ENCODE data around the gene MCEMP1. TPM values are rescaled to one million over a fixed set of nuclear protein-coding genes. Genes with fewer than 3 reads are reported as not detected.

Gene MCEMP1
- total and polyA plus RNA-seq, 2 of the 13 experiments (the other 11 are each of a cell fraction or from before 2014, with no cell fraction given): not detected

DNA sequence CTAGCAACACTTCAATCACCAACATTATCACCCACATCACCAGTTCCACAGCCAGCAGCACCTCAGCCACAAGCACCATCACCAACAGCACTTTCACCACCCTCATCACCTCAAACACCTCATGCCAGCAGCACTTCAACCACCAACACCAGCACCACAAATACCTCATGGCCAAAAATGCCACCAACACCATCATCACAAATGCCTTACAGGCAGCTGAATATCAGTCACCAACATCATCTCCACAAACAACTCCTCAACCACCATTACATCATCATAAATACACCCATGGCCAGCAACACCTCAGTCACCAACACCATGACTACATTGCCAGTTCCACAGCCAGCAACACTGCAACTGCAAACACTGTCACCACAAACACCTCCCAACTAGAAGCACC lies 14.6 kb downstream of the MCEMP1 start:
- Histone ChIP-seq H3K9ac (ENCODE audit: insufficient read depth, low read depth, low read length) (no peak overlapping the region), H3K27ac (ENCODE audit: extremely low read length, insufficient read depth, low read length) (no peak overlapping the region), H2AFZ (ENCODE audit: low read length) (no peak overlapping the region), H3K27me3 (ENCODE audit: control insufficient read depth in 1 of 2, insufficient read depth in 2 of 2, low read length in 2 of 2) (peaks cover 3 to 14% of the 10 kb centered on the region in 2 experiments; a peak in 4 of 5 replicates), H3K9me3 (ENCODE audit: low read length) (no peaks in the 10 kb centered on the region), H3K36me3 (replicated peaks in 1 of 2; ENCODE audit: control insufficient read depth in 1 of 2, insufficient read depth in 2 of 2, low read length in 2 of 2) (no peaks in the 10 kb centered on the region), H4K20me1 (ENCODE audit: insufficient read depth, low read length) (no peaks in the 10 kb centered on the region), H3K4me3 (replicated peaks in 1 of 3; ENCODE audit: insufficient read depth in 1 of 3, low read depth in 2 of 3, low read length in 3 of 3) (no peak overlapping the region), H3K79me2 (ENCODE audit: insufficient read depth, low read length) (no peaks in the 10 kb centered on the region), H3K4me2 (ENCODE audit: low read depth, low read length) (no peak overlapping the region), H3K4me1 (ENCODE audit: insufficient read depth, low read length) (no peaks in the 10 kb centered on the region)
- TF ChIP-seq CREB1 (IDR thresholded peaks at IDR 0.05) (peak; percentile 57; the same call in 1 of the 2 replicates), CREB1 (CRISPR knock-in tag; IDR thresholded peaks at IDR 0.05) (no peak), ATF7 (IDR thresholded peaks at IDR 0.05) (peak; percentile 91), ATF7 (CRISPR knock-in tag; IDR thresholded peaks at IDR 0.05) (no peak), NCOR1 (IDR thresholded peaks at IDR 0.05; ENCODE audit: borderline replicate concordance, low read length) (no peak)
- ATAC-seq: no peak
- no peak for FAIRE-seq
- CTCF ChIA-PET (ENCODE audit: low intra/inter-chr PET ratio, low total read pairs): no interaction called here
- intact Hi-C loops (cut with micrococcal nuclease; ENCODE audit: unreplicated experiment) (no loop called here), in situ Hi-C loops (cut with HindIII; ENCODE audit: extremely low pct_ligation_motif_present, low pct_unique_long_range_greater_than_20kb) (no loop called here)
- POLR2A ChIA-PET: no interaction called here
- no peak for DNase-seq (ENCODE audit: low spot score)
- BruUV-seq (replicated peaks): no TSS peak

DNA sequence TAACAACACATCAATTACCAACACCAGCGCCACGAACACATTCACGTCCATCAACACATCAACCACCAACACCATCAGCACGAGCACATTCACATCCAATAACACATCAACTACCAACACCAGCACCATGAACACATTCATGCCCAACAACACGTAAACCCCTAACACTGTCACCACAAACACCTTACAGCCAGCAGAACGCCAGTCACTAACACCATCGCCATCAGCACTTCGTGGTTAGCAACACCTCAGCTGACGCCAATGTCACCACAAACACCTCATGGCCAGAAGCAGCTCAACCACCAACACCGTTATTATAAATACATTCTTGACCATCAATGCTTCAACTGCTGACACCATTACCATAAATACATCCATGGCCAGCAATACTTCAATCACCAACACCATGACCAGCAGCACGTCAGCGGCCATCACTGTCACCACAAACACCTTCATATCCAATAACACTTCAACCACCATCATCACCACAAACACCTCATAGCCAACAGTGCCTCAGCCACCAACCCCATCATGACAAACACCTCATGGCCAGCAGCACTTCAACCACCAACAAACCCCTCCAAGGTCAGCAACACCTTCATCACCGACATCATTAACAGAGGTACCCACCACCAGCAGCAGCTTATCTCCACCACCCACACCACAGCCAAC lies 15.7 kb downstream of the MCEMP1 start:
- POLR2A ChIA-PET: no interaction called here
- intact Hi-C loops (cut with micrococcal nuclease; ENCODE audit: unreplicated experiment): no loop called here
- FAIRE-seq: no peak

More for the DNA sequence above, 15.7 kb downstream of the MCEMP1 start:
- Histone ChIP-seq H2AFZ (ENCODE audit: low read length) (no peak overlapping the region), H3K27me3 (ENCODE audit: control insufficient read depth in 1 of 2, insufficient read depth in 2 of 2, low read length in 2 of 2) (peaks cover 1 to 15% of the 10 kb centered on the region in 2 experiments), H3K4me1 (ENCODE audit: insufficient read depth, low read length) (no peaks in the 10 kb centered on the region), H3K9ac (ENCODE audit: insufficient read depth, low read depth, low read length) (no peak overlapping the region), H3K9me3 (ENCODE audit: low read length) (no peaks in the 10 kb centered on the region), H4K20me1 (ENCODE audit: insufficient read depth, low read length) (no peaks in the 10 kb centered on the region), H3K4me2 (ENCODE audit: low read depth, low read length) (no peak overlapping the region), H3K36me3 (replicated peaks in 1 of 2; ENCODE audit: control insufficient read depth in 1 of 2, insufficient read depth in 2 of 2, low read length in 2 of 2) (no peaks in the 10 kb centered on the region), H3K27ac (ENCODE audit: extremely low read length, insufficient read depth, low read length) (no peak overlapping the region), H3K4me3 (replicated peaks in 1 of 3; ENCODE audit: insufficient read depth in 1 of 3, low read depth in 2 of 3, low read length in 3 of 3) (no peak overlapping the region), H3K79me2 (ENCODE audit: insufficient read depth, low read length) (no peaks in the 10 kb centered on the region)
- BruUV-seq (replicated peaks): no TSS peak
- TF ChIP-seq, protein P1, sequence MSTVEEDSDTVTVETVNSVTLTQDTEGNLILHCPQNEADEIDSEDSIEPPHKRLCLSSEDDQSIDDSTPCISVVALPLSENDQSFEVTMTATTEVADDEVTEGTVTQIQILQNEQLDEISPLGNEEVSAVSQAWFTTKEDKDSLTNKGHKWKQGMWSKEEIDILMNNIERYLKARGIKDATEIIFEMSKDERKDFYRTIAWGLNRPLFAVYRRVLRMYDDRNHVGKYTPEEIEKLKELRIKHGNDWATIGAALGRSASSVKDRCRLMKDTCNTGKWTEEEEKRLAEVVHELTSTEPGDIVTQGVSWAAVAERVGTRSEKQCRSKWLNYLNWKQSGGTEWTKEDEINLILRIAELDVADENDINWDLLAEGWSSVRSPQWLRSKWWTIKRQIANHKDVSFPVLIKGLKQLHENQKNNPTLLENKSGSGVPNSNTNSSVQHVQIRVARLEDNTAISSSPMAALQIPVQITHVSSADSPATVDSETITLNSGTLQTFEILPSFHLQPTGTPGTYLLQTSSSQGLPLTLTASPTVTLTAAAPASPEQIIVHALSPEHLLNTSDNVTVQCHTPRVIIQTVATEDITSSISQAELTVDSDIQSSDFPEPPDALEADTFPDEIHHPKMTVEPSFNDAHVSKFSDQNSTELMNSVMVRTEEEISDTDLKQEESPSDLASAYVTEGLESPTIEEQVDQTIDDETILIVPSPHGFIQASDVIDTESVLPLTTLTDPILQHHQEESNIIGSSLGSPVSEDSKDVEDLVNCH (CRISPR knock-in tag; IDR thresholded peaks at IDR 0.05): no peak
- TF ChIP-seq SMAD1 (CRISPR knock-in tag; IDR thresholded peaks at IDR 0.05; ENCODE audit: borderline replicate concordance, low read depth) (no peak), CREB1 (IDR thresholded peaks at IDR 0.05) (peak; percentile 12; the same call in 1 of the 2 replicates), CREB1 (CRISPR knock-in tag; IDR thresholded peaks at IDR 0.05) (no peak)
- no peak for DNase-seq (ENCODE audit: low spot score)
- WGBS (ENCODE audit: low lambda C conversion rate): 53% methylated on average over 13 of the region's 13 CpGs
- in situ Hi-C loops (cut with HindIII; ENCODE audit: extremely low pct_ligation_motif_present, low pct_unique_long_range_greater_than_20kb): no loop called here
- no peak for ATAC-seq
- CTCF ChIA-PET (ENCODE audit: low intra/inter-chr PET ratio, low total read pairs): no interaction called here

Measured in HepG2 (cell line).